SK-N-SH treated with all-trans-retinoic acid at 6 μM for 48 hours (cell line): ENCODE measurements around the gene PLBD2.

Experiments used
- ATAC-seq: fragments of 200-7000 bp; cut with Tn5 transposase; 3 replicates; pipeline ENCODE4 v1.9.1; 2020; ENCODE audit warnings: mild to moderate bottlenecking, moderate library complexity
- ARNTL ChIP-seq: fragments of 450-650 bp; formaldehyde crosslinking; IDR thresholded peaks from 2 replicates; pipeline ENCODE4 v1.5.0; 2020; ENCODE audit warnings: low read depth, mild to moderate bottlenecking, moderate library complexity, borderline replicate concordance
- BACH2 ChIP-seq: fragments of 250-450 bp; sonication (Bioruptor Pico); IDR thresholded peaks from 2 replicates; pipeline ENCODE4 v1.9.0; 2021; ENCODE audit warnings: mild to moderate bottlenecking, borderline replicate concordance
- CREB5 ChIP-seq: fragments of 250-450 bp; sonication (Bioruptor Pico); IDR thresholded peaks from 2 replicates; pipeline ENCODE4 v1.5.1; 2020; ENCODE audit warnings: low read depth, mild to moderate bottlenecking, moderate library complexity
- CSDC2 ChIP-seq: fragments of 250-450 bp; sonication (Bioruptor Pico); IDR thresholded peaks from 2 replicates; pipeline ENCODE4 v1.5.0; 2020; ENCODE audit warnings: mild to moderate bottlenecking, moderate library complexity
- CSRNP3 ChIP-seq: fragments of 250-450 bp; sonication (Bioruptor Pico); IDR thresholded peaks from 2 replicates; pipeline ENCODE4 v1.5.1; 2021; ENCODE audit warnings: mild to moderate bottlenecking, moderate library complexity
- ESRRG ChIP-seq: fragments of 250-450 bp; sonication (Bioruptor Pico); IDR thresholded peaks from 2 replicates; pipeline ENCODE4 v1.6.1; 2021; ENCODE audit warnings: mild to moderate bottlenecking
- GLIS3 ChIP-seq: fragments of 250-450 bp; sonication (Bioruptor Pico); IDR thresholded peaks from 2 replicates; pipeline ENCODE4 v1.5.0; 2020; ENCODE audit warnings: mild to moderate bottlenecking, moderate library complexity
- ISL1 ChIP-seq: fragments of 250-450 bp; sonication (Bioruptor Pico); IDR thresholded peaks from 2 replicates; pipeline ENCODE4 v2.1.2; 2022; ENCODE audit warnings: mild to moderate bottlenecking, moderate library complexity
- OSR1 ChIP-seq: fragments of 250-450 bp; sonication (Bioruptor Pico); IDR thresholded peaks from 2 replicates; pipeline ENCODE4 v1.8.0; 2022; ENCODE audit warnings: moderate library complexity, mild to moderate bottlenecking, inconsistent platforms
- PATZ1 ChIP-seq: fragments of 250-450 bp; sonication (Bioruptor Pico); IDR thresholded peaks from 2 replicates; pipeline ENCODE4 v1.8.0; 2020; ENCODE audit warnings: mild to moderate bottlenecking, moderate library complexity, borderline replicate concordance
- POU6F1 ChIP-seq: fragments of 250-450 bp; sonication (Bioruptor Pico); IDR thresholded peaks from 2 replicates; pipeline ENCODE4 v1.8.0; 2021; ENCODE audit warnings: low read depth, mild to moderate bottlenecking, moderate library complexity, borderline replicate concordance
- PPARA ChIP-seq: fragments of 250-450 bp; sonication (Bioruptor Pico); IDR thresholded peaks from 2 replicates; pipeline ENCODE4 v1.5.0; 2020; ENCODE audit warnings: mild to moderate bottlenecking, borderline replicate concordance
- RARB ChIP-seq: fragments of 250-450 bp; sonication (Bioruptor Pico); IDR thresholded peaks from 2 replicates; pipeline ENCODE4 v1.8.0; 2021; ENCODE audit warnings: mild to moderate bottlenecking, moderate library complexity
- SNAI2 ChIP-seq: fragments of 250-450 bp; sonication (Bioruptor Pico); IDR thresholded peaks from 2 replicates; pipeline ENCODE4 v1.5.0; 2020; ENCODE audit warnings: mild to moderate bottlenecking, moderate library complexity
- TCF4 ChIP-seq: fragments of 250-450 bp; sonication (Bioruptor Pico); IDR thresholded peaks from 2 replicates; pipeline ENCODE4 v1.8.0; 2021; ENCODE audit warnings: mild to moderate bottlenecking, moderate library complexity, borderline replicate concordance
- TOX ChIP-seq: fragments of 250-450 bp; sonication (Bioruptor Pico); IDR thresholded peaks from 2 replicates; pipeline ENCODE4 v1.8.0; 2021; ENCODE audit warnings: mild to moderate bottlenecking, moderate library complexity, borderline replicate concordance
- ZC3H10 ChIP-seq: fragments of 250-450 bp; sonication (Bioruptor Pico); IDR thresholded peaks from 2 replicates; pipeline ENCODE4 v1.5.1; 2021; ENCODE audit warnings: mild to moderate bottlenecking, moderate library complexity
- ZFP3 ChIP-seq: fragments of 250-450 bp; sonication (Bioruptor Pico); IDR thresholded peaks from 2 replicates; pipeline ENCODE4 v1.5.0; 2020; ENCODE audit warnings: mild to moderate bottlenecking, moderate library complexity
- ZFP30 ChIP-seq: fragments of 450-650 bp; formaldehyde crosslinking; IDR thresholded peaks from 2 replicates; pipeline ENCODE4 v1.5.0; 2022; ENCODE audit warnings: mild to moderate bottlenecking, moderate library complexity
- ZNF565 ChIP-seq: fragments of 450-650 bp; formaldehyde crosslinking; conservative IDR thresholded peaks from 2 replicates; pipeline ENCODE4 v1.5.0; 2020; ENCODE audit warnings: low read depth, mild to moderate bottlenecking, moderate library complexity
- ZNF70 ChIP-seq: fragments of 450-650 bp; formaldehyde crosslinking; IDR thresholded peaks from 2 replicates; pipeline ENCODE4 v1.5.0; 2020; ENCODE audit warnings: mild to moderate bottlenecking, moderate library complexity
- ZNF8 ChIP-seq: fragments of 450-650 bp; formaldehyde crosslinking; IDR thresholded peaks from 2 replicates; pipeline ENCODE4 v1.5.0; 2020; ENCODE audit warnings: mild to moderate bottlenecking, moderate library complexity

Gene PLBD2

GRCh38 chr12:113378291-113378690, 19.9 kb downstream of the PLBD2 start:
- TF ChIP-seq CSRNP3 (CRISPR knock-in tag) = no peak
- no peak for TF ChIP-seq ESRRG (CRISPR knock-in tag)
- no peak for TF ChIP-seq CREB5 (CRISPR knock-in tag)
- no peak for ATAC-seq

GRCh38 chr12:113381220-113381619, 22.8 kb downstream of the PLBD2 start:
- no peak for ATAC-seq
- TF ChIP-seq ZC3H10 (CRISPR knock-in tag) = no peak
- TF ChIP-seq ISL1 = no peak
- TF ChIP-seq SNAI2 (CRISPR knock-in tag) = no peak
- TF ChIP-seq ZFP3 (CRISPR knock-in tag) = no peak
- no peak for TF ChIP-seq POU6F1 (CRISPR knock-in tag)
- TF ChIP-seq ZNF70 = no peak
- TF ChIP-seq OSR1 (CRISPR knock-in tag) = no peak
- TF ChIP-seq GLIS3 (CRISPR knock-in tag) = no peak

- no peak for TF ChIP-seq ZFP30 (CRISPR knock-in tag)
- TF ChIP-seq TOX (CRISPR knock-in tag) = no peak
- no peak for TF ChIP-seq CSDC2
- TF ChIP-seq SNAI2 (CRISPR knock-in tag) = no peak
- no peak for TF ChIP-seq CREB5 (CRISPR knock-in tag)
- TF ChIP-seq ZNF565 (CRISPR knock-in tag) = no peak
- TF ChIP-seq ZNF8 = no peak
- TF ChIP-seq ESRRG (CRISPR knock-in tag) = no peak
- TF ChIP-seq ZC3H10 (CRISPR knock-in tag) = no peak
- no peak for TF ChIP-seq ZNF70
- TF ChIP-seq PATZ1 (CRISPR knock-in tag) = no peak
- no peak for TF ChIP-seq ZFP3 (CRISPR knock-in tag)
- TF ChIP-seq CSRNP3 (CRISPR knock-in tag) = no peak
- TF ChIP-seq RARB (CRISPR knock-in tag) = no peak
- TF ChIP-seq PPARA (CRISPR knock-in tag) = no peak
- no peak for TF ChIP-seq GLIS3 (CRISPR knock-in tag)
- no peak for ATAC-seq
Observed at GRCh38 chr12:113382206-113382605, 23.8 kb downstream of the PLBD2 start.

GRCh38 chr12:113384778-113385177, 26.4 kb downstream of the PLBD2 start:
- no peak for ATAC-seq
- TF ChIP-seq PATZ1 (CRISPR knock-in tag) = no peak
- TF ChIP-seq ISL1 = no peak
- no peak for TF ChIP-seq ZFP30 (CRISPR knock-in tag)
- no peak for TF ChIP-seq ESRRG (CRISPR knock-in tag)
- TF ChIP-seq PPARA (CRISPR knock-in tag) = no peak
- TF ChIP-seq ZFP3 (CRISPR knock-in tag) = no peak
- TF ChIP-seq BACH2 (CRISPR knock-in tag) = no peak
- TF ChIP-seq ARNTL = no peak
- TF ChIP-seq CSDC2 = no peak
- no peak for TF ChIP-seq TCF4 (CRISPR knock-in tag)
- no peak for TF ChIP-seq TOX (CRISPR knock-in tag)
- no peak for TF ChIP-seq RARB (CRISPR knock-in tag)
- no peak for TF ChIP-seq CSRNP3 (CRISPR knock-in tag)
- no peak for TF ChIP-seq GLIS3 (CRISPR knock-in tag)
- no peak for TF ChIP-seq SNAI2 (CRISPR knock-in tag)
- TF ChIP-seq, all 23 proteins: peak for 0
